ENCODE data around the gene CDK14.
A peak's percentile ranks its signal among the peaks of the same experiment; 100 is the strongest.

The CDK14 gene

DNA sequence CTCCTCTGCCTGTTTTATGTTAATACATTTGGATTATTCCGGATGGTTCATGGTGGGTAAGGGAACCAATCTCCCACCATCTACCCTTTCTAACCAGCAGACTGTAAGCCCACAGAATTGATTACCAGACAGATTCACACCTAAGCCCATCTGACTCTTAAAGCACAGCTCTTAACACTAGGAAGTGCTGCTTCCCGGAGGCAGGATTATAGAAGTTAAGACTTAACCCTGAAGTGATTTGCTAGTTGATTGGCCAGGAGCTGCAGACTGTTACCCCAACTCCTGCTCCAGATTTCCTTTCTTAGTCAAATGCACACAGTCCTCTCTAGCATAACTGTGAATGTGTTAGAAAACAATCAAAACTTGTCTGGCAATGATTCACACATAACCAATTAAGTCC, 221.7 kb downstream of the CDK14 start:
- H3K4me1 ChIP-seq = peaks cover 8% of the 10 kb centered on the region; the same call in 1 of the 2 replicates
- H3K4me3 ChIP-seq = no peak overlapping the region
- no peak for DNase-seq (ENCODE audit: low spot score in 2 of 2)
- no peaks in the 10 kb centered on the region for H3K9me3 ChIP-seq
- H3K36me3 ChIP-seq (replicated peaks) = no peaks in the 10 kb centered on the region
- H3K27me3 ChIP-seq (ENCODE audit: low read depth) = no peaks in the 10 kb centered on the region
- in situ Hi-C loops (cut with MboI; ENCODE audit: low sequenced_read_pairs) = no loop called here

DNA sequence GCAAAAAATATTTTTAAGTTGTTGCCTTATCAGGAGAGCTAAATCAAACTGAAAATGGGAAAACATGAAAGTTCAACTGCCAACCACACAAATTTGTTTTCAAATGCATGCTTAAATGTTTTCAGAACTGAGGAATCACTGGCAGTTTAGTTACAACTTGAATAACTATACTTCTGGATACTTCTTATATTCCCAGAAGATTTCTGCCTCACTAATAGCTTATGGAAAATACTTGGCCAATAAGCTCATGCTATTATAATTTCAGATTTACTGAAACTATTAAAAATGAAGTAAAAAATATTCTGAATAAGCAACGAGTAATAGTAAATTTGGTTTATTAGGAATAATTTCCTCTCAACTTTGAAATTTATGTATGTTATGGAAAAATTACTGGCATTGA, 222.2 kb downstream of the CDK14 start:
- H3K27me3 ChIP-seq (ENCODE audit: low read depth) = no peaks in the 10 kb centered on the region
- H3K4me1 ChIP-seq = peaks cover 8% of the 10 kb centered on the region; the same call in 1 of the 2 replicates
- H3K36me3 ChIP-seq (replicated peaks) = no peaks in the 10 kb centered on the region
- no peak for DNase-seq (ENCODE audit: low spot score in 2 of 2)
- in situ Hi-C loops (cut with MboI; ENCODE audit: low sequenced_read_pairs) = no loop called here
- H3K4me3 ChIP-seq = no peak overlapping the region
- no peaks in the 10 kb centered on the region for H3K9me3 ChIP-seq

DNA sequence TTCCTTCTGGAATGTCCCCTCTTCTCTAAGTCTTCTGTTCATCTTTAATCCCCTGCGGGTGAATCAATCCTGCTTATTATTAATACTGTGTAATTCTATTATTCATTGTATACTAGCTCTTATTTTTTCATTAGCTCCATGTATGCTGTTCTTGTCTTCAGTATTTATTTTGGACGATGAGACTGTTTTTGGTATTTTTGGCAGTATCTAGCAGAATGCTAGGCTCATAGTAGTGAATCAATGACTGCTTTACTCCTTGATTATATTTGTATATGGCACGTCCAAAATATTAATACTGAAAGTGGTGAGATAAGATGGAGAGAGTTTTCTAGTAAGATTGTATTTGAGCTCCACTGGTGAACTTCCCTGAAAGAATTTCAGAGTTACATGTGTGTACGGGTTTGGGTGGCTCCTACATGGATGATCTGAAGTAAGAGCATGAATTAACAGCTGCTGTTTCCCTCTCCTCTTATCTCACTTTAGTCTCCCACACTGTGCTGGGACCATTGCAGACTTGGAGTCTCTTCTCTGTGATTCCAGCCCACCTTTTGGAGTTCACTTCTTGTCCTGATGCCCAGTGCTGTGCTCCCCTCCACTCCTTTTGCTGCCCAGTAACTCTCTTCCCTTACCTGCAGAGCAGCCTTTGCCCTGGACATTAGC, 226.0 kb downstream of the CDK14 start:
- Histone ChIP-seq H3K4me1 (peaks cover 13% of the 10 kb centered on the region), H3K27me3 (ENCODE audit: low read depth) (no peaks in the 10 kb centered on the region), H3K4me3 (no peak overlapping the region), H3K36me3 (replicated peaks) (no peaks in the 10 kb centered on the region), H3K9me3 (no peaks in the 10 kb centered on the region)
- no peak for DNase-seq (ENCODE audit: low spot score in 2 of 2)
- in situ Hi-C loops (cut with MboI; ENCODE audit: low sequenced_read_pairs) = no loop called here

DNA sequence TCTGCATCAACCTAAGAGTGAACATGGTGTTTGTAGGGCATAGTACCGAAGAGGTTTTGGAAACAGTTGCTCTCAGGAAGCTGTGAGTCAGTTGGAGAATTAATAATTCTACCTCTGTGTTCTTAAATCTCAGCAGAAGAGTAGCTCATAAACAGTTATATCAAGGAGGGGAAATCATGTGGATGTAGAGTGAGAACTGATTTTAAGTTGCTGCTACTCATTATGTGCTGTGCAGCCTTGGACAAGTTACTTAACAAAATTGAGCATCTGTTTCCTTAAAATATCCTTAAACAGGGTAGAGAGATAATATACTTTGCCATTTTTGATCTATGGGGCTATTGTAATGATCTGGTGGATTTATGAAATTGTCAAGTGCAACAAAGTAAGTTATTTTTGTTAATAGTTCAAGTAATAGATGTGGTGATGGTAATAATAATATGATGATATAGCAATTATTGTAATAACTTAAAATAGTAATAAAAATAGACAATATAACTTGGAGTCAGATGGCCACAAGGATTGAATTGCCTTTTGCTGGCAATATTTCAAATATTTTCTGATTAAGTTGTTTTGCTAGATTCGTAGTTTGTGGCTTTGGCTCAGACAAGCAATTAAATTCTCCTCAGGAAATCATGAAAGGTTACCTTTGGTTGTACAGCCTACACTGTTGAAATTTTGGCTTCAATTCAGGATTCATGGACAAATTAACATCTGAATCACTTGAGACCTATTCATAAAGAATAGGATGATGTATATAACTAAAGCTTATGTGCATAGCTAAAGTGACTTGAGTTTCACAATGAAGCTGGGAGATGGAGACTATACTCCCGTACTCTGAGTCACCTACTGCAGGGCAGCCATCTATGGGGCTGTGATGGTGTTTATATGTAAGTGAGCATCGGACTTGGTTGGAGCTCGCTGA, 228.5 kb downstream of the CDK14 start:
- Histone ChIP-seq H3K4me1 (peaks cover 10% of the 10 kb centered on the region), H3K9me3 (no peaks in the 10 kb centered on the region; the same call in 1 of the 2 replicates), H3K4me3 (no peak overlapping the region), H3K27me3 (ENCODE audit: low read depth) (no peaks in the 10 kb centered on the region), H3K36me3 (replicated peaks) (no peaks in the 10 kb centered on the region)
- in situ Hi-C loops (cut with MboI; ENCODE audit: low sequenced_read_pairs) = no loop called here
- DNase-seq (ENCODE audit: low spot score in 2 of 2) = peak; percentile 56 to 91

DNA sequence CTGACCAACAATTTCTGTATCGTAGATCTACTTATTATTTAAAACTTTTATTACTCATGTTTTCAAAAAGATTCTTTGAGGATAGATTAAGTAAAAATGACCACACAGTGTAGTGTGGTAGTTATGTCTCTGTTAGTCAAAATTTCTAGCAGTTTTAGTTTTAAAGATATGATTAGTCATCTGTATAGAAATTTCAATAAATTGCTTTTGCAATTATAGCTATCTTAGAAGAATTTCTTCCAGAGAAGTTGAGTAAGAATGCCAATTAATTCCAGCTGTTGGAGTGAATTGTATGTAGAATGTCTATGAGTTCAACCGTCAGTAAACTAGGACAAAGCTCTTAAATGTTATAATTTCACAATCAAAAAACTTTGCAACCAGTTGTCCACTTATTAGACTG, 229.7 kb downstream of the CDK14 start:
- in situ Hi-C loops (cut with MboI; ENCODE audit: low sequenced_read_pairs) = no loop called here
- Histone ChIP-seq H3K4me3 (no peak overlapping the region), H3K4me1 (peaks cover 16% of the 10 kb centered on the region), H3K27me3 (ENCODE audit: low read depth) (no peaks in the 10 kb centered on the region), H3K36me3 (replicated peaks) (no peaks in the 10 kb centered on the region), H3K9me3 (peaks cover 6% of the 10 kb centered on the region; the same call in 1 of the 2 replicates)
- DNase-seq (ENCODE audit: low spot score in 2 of 2) = no peak

DNA sequence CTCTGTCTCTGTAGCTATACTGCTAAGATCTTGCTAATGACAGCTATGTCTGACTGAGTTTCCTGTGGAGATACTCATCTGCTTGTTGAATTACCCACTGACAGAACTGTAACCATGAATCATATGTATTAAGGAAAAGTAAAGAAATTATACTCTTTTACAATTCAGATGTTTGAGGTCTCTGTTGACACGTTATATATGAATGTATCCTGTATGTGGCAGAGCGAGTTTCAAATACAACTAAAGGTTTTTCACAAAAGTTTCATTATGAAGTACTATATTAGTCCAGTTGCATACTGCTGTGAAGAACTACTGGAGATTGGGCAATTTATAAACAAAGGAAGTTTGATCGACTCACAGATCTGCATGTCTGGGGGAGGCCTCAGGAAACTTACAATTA, 232.5 kb downstream of the CDK14 start:
- peaks cover 6% of the 10 kb centered on the region; the same call in 1 of the 2 replicates for H3K9me3 ChIP-seq
- no peak overlapping the region for H3K4me3 ChIP-seq
- in situ Hi-C loops (cut with MboI; ENCODE audit: low sequenced_read_pairs) = no loop called here
- H3K4me1 ChIP-seq = peaks cover 17% of the 10 kb centered on the region
- no peaks in the 10 kb centered on the region for H3K36me3 ChIP-seq (replicated peaks)
- DNase-seq (ENCODE audit: low spot score in 2 of 2) = no peak
- H3K27me3 ChIP-seq (ENCODE audit: low read depth) = no peaks in the 10 kb centered on the region

DNA sequence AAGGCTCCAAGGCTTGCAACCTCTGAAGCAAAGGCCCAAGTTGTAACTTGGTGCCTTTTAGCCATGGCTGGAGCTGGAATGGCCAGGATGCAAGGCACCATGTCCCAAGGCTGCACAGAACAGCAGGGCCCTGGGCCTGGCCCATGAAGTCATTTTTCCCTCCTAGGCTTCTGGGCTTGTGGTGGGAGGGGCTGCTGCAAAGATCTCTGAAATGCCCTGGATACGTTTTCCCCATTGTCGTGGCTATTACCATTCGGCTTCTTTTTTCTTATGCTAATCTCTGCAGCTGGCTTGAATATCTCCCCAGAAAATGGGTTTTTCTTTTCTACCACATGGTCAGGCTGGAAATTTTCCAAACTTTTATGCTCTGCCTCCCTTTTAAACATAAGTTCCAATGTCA, 234.2 kb downstream of the CDK14 start:
- Histone ChIP-seq H3K27me3 (ENCODE audit: low read depth) (no peaks in the 10 kb centered on the region), H3K4me1 (peaks cover 9% of the 10 kb centered on the region), H3K4me3 (no peak overlapping the region), H3K9me3 (peaks cover 6% of the 10 kb centered on the region; the same call in 1 of the 2 replicates), H3K36me3 (replicated peaks) (no peaks in the 10 kb centered on the region)
- in situ Hi-C loops (cut with MboI; ENCODE audit: low sequenced_read_pairs) = no loop called here
- DNase-seq (ENCODE audit: low spot score in 2 of 2) = peak; percentile 40 to 61

DNA sequence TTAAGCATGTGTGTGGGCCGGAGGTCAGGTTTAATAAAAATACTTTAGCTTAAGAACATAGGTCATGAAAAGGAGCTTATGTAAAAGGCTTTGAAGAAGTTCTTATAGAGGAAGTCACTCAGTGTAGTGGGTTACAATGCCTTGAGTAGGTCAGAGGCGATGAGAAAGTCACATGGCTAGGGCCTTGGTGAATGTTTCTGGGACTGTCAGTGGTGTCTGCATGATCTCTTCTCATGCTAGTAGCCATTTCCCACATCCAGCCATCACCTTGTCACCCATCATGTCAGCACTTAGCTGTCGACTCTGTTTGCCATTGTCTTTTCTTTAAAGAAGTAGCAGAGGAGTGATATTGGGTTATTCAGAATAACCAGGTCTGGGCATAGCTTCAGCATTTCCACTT, 236.6 kb downstream of the CDK14 start:
- peaks cover 6% of the 10 kb centered on the region; the same call in 1 of the 2 replicates for H3K9me3 ChIP-seq
- no peak for DNase-seq (ENCODE audit: low spot score in 2 of 2)
- in situ Hi-C loops (cut with MboI; ENCODE audit: low sequenced_read_pairs) = no loop called here
- H3K27me3 ChIP-seq (ENCODE audit: low read depth) = no peaks in the 10 kb centered on the region
- peaks cover 7% of the 10 kb centered on the region for H3K4me1 ChIP-seq
- no peak overlapping the region for H3K4me3 ChIP-seq
- no peaks in the 10 kb centered on the region for H3K36me3 ChIP-seq (replicated peaks)

DNA sequence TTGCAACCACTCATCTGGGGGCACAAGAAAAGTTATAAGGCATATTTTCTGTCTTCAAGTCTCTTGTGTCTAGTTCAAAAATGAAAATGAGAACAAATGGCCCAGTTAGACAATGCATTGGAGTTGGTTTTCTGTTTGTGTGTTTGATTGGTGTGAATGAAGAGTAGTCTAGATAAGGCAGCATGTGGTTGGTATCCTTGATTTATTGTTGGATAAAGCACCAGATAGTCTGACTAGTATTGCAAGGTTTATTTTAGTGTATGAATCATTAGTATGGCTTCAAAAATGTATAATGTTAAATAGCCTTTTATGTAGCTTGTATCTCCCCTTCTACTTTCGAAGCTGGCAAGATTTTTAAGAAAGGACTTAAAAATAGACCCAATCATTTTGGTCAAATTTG, 237.3 kb downstream of the CDK14 start:
- Histone ChIP-seq H3K36me3 (replicated peaks) (no peaks in the 10 kb centered on the region), H3K4me3 (no peak overlapping the region)
- no peak for DNase-seq (ENCODE audit: low spot score in 2 of 2)

DNA sequence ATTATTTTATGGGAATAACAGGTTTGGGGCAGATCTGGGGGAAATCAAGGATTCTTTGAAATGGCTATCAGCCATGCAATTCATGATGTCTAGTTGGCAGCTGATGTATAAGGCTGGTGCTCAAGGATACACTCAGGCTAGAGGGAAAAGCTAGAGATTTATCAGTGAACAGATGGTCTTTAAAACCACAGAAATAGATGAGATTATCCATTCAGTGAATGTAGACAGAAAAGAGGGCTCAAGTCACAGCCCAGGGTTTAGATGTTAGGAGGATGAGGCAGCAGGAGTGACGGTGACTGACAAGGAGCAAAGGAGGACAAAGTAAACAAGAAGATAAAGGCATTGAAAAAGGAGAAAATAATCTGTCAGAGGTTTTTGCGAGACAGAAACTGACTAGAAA, 238.7 kb downstream of the CDK14 start:
- H3K4me1 ChIP-seq = peaks cover 7% of the 10 kb centered on the region
- in situ Hi-C loops (cut with MboI; ENCODE audit: low sequenced_read_pairs) = no loop called here
- no peak overlapping the region for H3K4me3 ChIP-seq
- H3K27me3 ChIP-seq (ENCODE audit: low read depth) = no peaks in the 10 kb centered on the region
- peaks cover 5% of the 10 kb centered on the region; the same call in 1 of the 2 replicates for H3K9me3 ChIP-seq
- DNase-seq (ENCODE audit: low spot score in 2 of 2) = no peak
- H3K36me3 ChIP-seq (replicated peaks) = no peaks in the 10 kb centered on the region

More for the DNA sequence above, 237.3 kb downstream of the CDK14 start:
- Histone ChIP-seq H3K4me1 (peaks cover 7% of the 10 kb centered on the region), H3K27me3 (ENCODE audit: low read depth) (no peaks in the 10 kb centered on the region), H3K9me3 (peaks cover 6% of the 10 kb centered on the region; the same call in 1 of the 2 replicates)
- in situ Hi-C loops (cut with MboI; ENCODE audit: low sequenced_read_pairs) = no loop called here

DNA sequence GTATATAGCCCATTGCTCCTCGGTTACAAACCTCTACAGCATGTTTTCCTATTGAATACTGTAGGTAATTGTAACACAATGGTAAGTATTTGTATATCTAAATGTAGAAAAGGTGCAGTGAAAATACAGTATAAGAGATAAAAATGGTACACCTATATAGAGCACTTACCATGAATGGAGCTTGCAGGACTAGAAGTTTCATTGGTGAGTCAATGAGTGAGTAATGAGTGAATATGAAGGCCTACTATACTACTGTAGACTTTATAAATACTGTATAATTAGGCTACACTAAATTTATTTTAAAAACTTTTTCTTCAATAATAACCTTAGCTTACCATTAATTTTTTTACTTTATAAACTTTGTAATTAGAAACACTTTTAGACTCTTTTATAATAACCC, 239.7 kb downstream of the CDK14 start:
- Histone ChIP-seq H3K27me3 (ENCODE audit: low read depth) (no peaks in the 10 kb centered on the region; the same call in 1 of the 2 replicates), H3K4me3 (no peak overlapping the region), H3K9me3 (no peaks in the 10 kb centered on the region), H3K4me1 (peaks cover under 1% of the 10 kb centered on the region; the same call in 1 of the 2 replicates), H3K36me3 (replicated peaks) (no peaks in the 10 kb centered on the region)
- in situ Hi-C loops (cut with MboI; ENCODE audit: low sequenced_read_pairs) = no loop called here
- no peak for DNase-seq (ENCODE audit: low spot score in 2 of 2)

DNA sequence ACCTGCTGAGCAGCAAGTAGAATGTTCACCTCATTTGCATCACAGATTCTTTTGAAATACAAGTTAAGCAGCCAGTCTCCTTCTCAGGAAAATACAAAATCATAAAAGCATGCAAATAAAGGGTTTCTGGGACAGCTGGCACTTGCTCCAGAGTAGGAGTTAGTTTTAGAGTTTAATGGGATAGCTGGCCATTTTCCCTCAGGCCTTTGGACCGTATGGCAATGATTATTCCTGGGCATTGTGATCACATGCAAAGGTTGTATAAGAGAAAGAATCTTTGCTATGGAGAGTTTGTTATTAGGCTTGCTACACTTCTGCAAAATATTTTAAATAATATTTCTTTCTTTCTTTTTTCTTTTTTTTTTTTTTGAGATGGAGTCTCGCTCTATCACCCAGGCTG, 240.8 kb downstream of the CDK14 start:
- H3K9me3 ChIP-seq = no peaks in the 10 kb centered on the region
- no peaks in the 10 kb centered on the region for H3K36me3 ChIP-seq (replicated peaks)
- H3K4me3 ChIP-seq = no peak overlapping the region
- no peak for DNase-seq (ENCODE audit: low spot score in 2 of 2)
- H3K4me1 ChIP-seq = no peaks in the 10 kb centered on the region
- no peaks in the 10 kb centered on the region; the same call in 1 of the 2 replicates for H3K27me3 ChIP-seq (ENCODE audit: low read depth)
- in situ Hi-C loops (cut with MboI; ENCODE audit: low sequenced_read_pairs) = no loop called here

DNA sequence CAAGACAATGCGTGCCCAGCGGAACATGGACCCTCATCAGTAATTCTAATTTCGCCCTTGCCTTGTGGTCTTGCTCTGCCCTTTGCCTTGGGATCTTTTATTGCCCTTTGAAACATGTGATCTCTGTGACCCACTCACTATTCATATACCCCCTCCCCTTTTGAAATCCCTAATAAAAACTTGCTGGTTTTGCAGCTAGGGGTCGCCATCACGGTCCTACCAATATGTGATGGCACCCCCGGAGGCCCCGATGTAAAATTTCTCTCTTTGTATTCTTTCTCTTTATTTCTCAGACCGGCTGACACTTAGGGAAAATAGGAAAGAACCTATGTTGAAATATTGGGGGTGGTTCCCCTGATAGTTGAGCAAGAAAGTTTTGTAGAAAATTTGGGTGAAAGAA, 242.7 kb downstream of the CDK14 start:
- Histone ChIP-seq H3K4me3 (no peak overlapping the region), H3K4me1 (no peaks in the 10 kb centered on the region), H3K9me3 (no peaks in the 10 kb centered on the region), H3K36me3 (replicated peaks) (no peaks in the 10 kb centered on the region), H3K27me3 (ENCODE audit: low read depth) (no peaks in the 10 kb centered on the region; the same call in 1 of the 2 replicates)
- DNase-seq (ENCODE audit: low spot score in 2 of 2) = no peak
- in situ Hi-C loops (cut with MboI; ENCODE audit: low sequenced_read_pairs) = no loop called here

DNA sequence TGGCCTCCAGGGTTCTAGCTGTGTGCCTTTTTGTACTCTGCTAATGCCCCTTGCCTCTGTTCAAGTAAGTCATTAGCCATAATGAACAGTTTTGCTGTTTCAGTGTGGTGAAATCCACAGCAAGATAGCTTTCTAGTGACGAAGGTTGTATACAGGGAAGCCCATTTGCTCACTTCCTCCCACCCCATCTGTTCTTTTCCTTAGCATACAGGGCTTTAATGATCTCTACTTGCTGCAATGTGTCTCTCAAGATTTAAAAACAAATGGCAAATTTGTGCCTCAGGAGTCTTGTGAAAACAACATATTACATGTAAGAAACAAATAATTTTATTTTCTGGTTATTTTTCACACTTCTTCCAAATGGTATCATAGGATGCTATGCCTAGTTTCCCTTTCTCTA, 243.2 kb downstream of the CDK14 start:
- no peaks in the 10 kb centered on the region; the same call in 1 of the 2 replicates for H3K27me3 ChIP-seq (ENCODE audit: low read depth)
- in situ Hi-C loops (cut with MboI; ENCODE audit: low sequenced_read_pairs) = no loop called here
- no peaks in the 10 kb centered on the region for H3K9me3 ChIP-seq
- H3K4me1 ChIP-seq = no peaks in the 10 kb centered on the region
- DNase-seq (ENCODE audit: low spot score in 2 of 2) = no peak
- H3K4me3 ChIP-seq = no peak overlapping the region
- no peaks in the 10 kb centered on the region for H3K36me3 ChIP-seq (replicated peaks)

Data from HAP-1 (cell line).